HepG2 (cell line): ENCODE data around the gene RRBP1. TPM values are rescaled to one million over a fixed set of nuclear protein-coding genes. Genes with fewer than 3 reads are reported as not detected.
A peak's percentile ranks its signal among the peaks of the same experiment; 100 is the strongest.

ENCODE experiments used
- BRCA1 ChIP-seq: sonication (generic); formaldehyde crosslinking; IDR thresholded peaks from 2 replicates; pipeline ENCODE4 v1.4.0; 2020; ENCODE audit warnings: missing genetic modification reagents
- BRD4 ChIP-seq: sonication (generic); formaldehyde crosslinking; IDR thresholded peaks from 2 replicates; pipeline ENCODE4 v1.4.0; 2020; ENCODE audit warnings: missing genetic modification reagents
- CREB1 ChIP-seq, 2 experiments: fragments of 450-650 bp in 1 of 2; IDR thresholded peaks; 2 replicates each; pipeline ENCODE4 v1.6.1; 2016 to 2017; ENCODE audit warnings: control low read depth in 1 of 2, mild to moderate bottlenecking in 1 of 2, missing compliant biosample characterization in 1 of 2, missing genetic modification characterization in 1 of 2
- ERF ChIP-seq: IDR thresholded peaks from 2 replicates; pipeline ENCODE4 v1.6.1; 2018; ENCODE audit warnings: missing biosample characterization, missing genetic modification reagents
- FLYWCH1 ChIP-seq: sonication (generic); formaldehyde crosslinking; IDR thresholded peaks from 2 replicates; pipeline ENCODE4 v1.8.1; 2023; ENCODE audit warnings: mild to moderate bottlenecking, missing genetic modification reagents
- KDM2A ChIP-seq: sonication (generic); formaldehyde crosslinking; IDR thresholded peaks from 2 replicates; pipeline ENCODE4 v1.4.0; 2020; ENCODE audit warnings: low read depth, missing genetic modification reagents, borderline replicate concordance
- KDM5A ChIP-seq: fragments of 200-600 bp; sonication (generic); IDR thresholded peaks from 2 replicates; pipeline ENCODE4 v1.7.0; 2018; ENCODE audit warnings: antibody characterized with exemption, mild to moderate bottlenecking, low read length, borderline replicate concordance
- PRPF4 ChIP-seq: fragments of 200-400 bp; formaldehyde crosslinking; IDR thresholded peaks from 2 replicates; pipeline ENCODE4 v1.6.1; 2016; ENCODE audit warnings: low read length, low read depth; ENCODE audit not compliant: poor library complexity, severe bottlenecking
- RBM39 ChIP-seq: fragments of 200-400 bp; formaldehyde crosslinking; IDR thresholded peaks from one replicate; pipeline ENCODE4 v1.6.1; 2018; ENCODE audit warnings: antibody characterized with exemption, mild to moderate bottlenecking, low read depth, low read length; ENCODE audit not compliant: poor library complexity, severe bottlenecking
- SIN3A ChIP-seq: IDR thresholded peaks from 2 replicates; pipeline ENCODE4 v1.6.1; 2011; ENCODE audit warnings: low read depth, mild to moderate bottlenecking, control low read depth, low read length, borderline replicate concordance
- SOX13 ChIP-seq, 3 experiments: fragments of 450-650 bp in 1 of 3; sonication (generic) in 1 of 3; formaldehyde crosslinking in 1 of 3; IDR thresholded peaks in 2 of 3; conservative IDR thresholded peaks in 1 of 3; 2 replicates each; pipeline versions ENCODE4 v1.5.0 to v1.6.1; 2016 to 2020; ENCODE audit warnings: antibody characterized with exemption in 1 of 3, mild to moderate bottlenecking in 1 of 3, missing compliant biosample characterization in 1 of 3, missing genetic modification reagents in 1 of 3, moderate library complexity in 1 of 3
- ZFP82 ChIP-seq: sonication (generic); formaldehyde crosslinking; IDR thresholded peaks from 2 replicates; pipeline ENCODE4 v1.5.1; 2020; ENCODE audit warnings: mild to moderate bottlenecking, missing genetic modification reagents, borderline replicate concordance
- ZNF264 ChIP-seq: sonication (generic); formaldehyde crosslinking; IDR thresholded peaks from 2 replicates; pipeline ENCODE4 v1.4.0; 2020; ENCODE audit warnings: missing genetic modification reagents
- ZNF296 ChIP-seq: sonication (generic); formaldehyde crosslinking; conservative IDR thresholded peaks from 2 replicates; pipeline ENCODE4 v1.5.0; 2020; ENCODE audit warnings: mild to moderate bottlenecking, missing genetic modification reagents
- ZNF30 ChIP-seq: sonication (generic); formaldehyde crosslinking; IDR thresholded peaks from 2 replicates; pipeline ENCODE4 v1.5.0; 2020; ENCODE audit warnings: mild to moderate bottlenecking, missing genetic modification reagents
- ZNF383 ChIP-seq: sonication (generic); formaldehyde crosslinking; IDR thresholded peaks from 2 replicates; pipeline ENCODE4 v1.4.0; 2020; ENCODE audit warnings: missing genetic modification reagents, mild to moderate bottlenecking, borderline replicate concordance
- ZNF703 ChIP-seq: sonication (generic); formaldehyde crosslinking; IDR thresholded peaks from 2 replicates; pipeline ENCODE4 v1.5.1; 2020; ENCODE audit warnings: missing genetic modification reagents, mild to moderate bottlenecking, moderate library complexity, borderline replicate concordance
- ZNF709 ChIP-seq: sonication (generic); formaldehyde crosslinking; IDR thresholded peaks from 2 replicates; pipeline ENCODE4 v1.5.0; 2020; ENCODE audit warnings: mild to moderate bottlenecking, missing genetic modification reagents
- ZNF766 ChIP-seq: sonication (generic); formaldehyde crosslinking; IDR thresholded peaks from 2 replicates; pipeline ENCODE4 v1.5.0; 2020; ENCODE audit warnings: missing genetic modification reagents, borderline replicate concordance
- polyA plus RNA-seq, 8 experiments: library from polyadenylated mRNA; depleted of rRNA in 3 of 8; stranded (reverse) in 7 of 8; unstranded in 1 of 8; fragments of >200 nt; fragmentation: Illumina TruSeq in 4 of 8; extraction: Trizol in 4 of 8; gene quantifications; 2 replicates each; pipeline versions ENCODE4 v1.2.1 to v1.2.3, GENCODE V29; 2011 to 2016; ENCODE audit warnings: low read depth in 4 of 8, missing spikeins in 1 of 8, mixed read lengths in 1 of 8; ENCODE audit not compliant: insufficient read depth in 1 of 8
- total RNA-seq, 5 experiments: library from RNA; depleted of rRNA; stranded (reverse); fragments of >200 nt; fragmentation: Illumina TruSeq; extraction: Trizol; gene quantifications; 2 replicates each; pipeline ENCODE4 v1.2.3, GENCODE V29; 2016; ENCODE audit warnings: low read depth in 1 of 5
- TF ChIP-seq, protein P1 (sequence below): sonication (generic); formaldehyde crosslinking; IDR thresholded peaks from 2 replicates; pipeline ENCODE4 v1.8.1; 2023; ENCODE audit warnings: mild to moderate bottlenecking, inconsistent platforms, moderate library complexity, missing genetic modification reagents, borderline replicate concordance
- TF ChIP-seq, protein P2 (sequence below): IDR thresholded peaks from 2 replicates; pipeline ENCODE4 v1.6.1; 2012; ENCODE audit warnings: low read depth, low read length, improper control_type of control experiment
- TF ChIP-seq, protein P3 (sequence below): sonication (generic); formaldehyde crosslinking; conservative IDR thresholded peaks from 2 replicates; pipeline ENCODE4 v1.4.0; 2020; ENCODE audit warnings: mild to moderate bottlenecking, missing genetic modification reagents, moderate library complexity

The RRBP1 gene
- total and polyA plus RNA-seq, 2 of the 13 experiments (the other 11 are each of a cell fraction or from before 2014, with no cell fraction given), result 150 to 222 TPM

DNA sequence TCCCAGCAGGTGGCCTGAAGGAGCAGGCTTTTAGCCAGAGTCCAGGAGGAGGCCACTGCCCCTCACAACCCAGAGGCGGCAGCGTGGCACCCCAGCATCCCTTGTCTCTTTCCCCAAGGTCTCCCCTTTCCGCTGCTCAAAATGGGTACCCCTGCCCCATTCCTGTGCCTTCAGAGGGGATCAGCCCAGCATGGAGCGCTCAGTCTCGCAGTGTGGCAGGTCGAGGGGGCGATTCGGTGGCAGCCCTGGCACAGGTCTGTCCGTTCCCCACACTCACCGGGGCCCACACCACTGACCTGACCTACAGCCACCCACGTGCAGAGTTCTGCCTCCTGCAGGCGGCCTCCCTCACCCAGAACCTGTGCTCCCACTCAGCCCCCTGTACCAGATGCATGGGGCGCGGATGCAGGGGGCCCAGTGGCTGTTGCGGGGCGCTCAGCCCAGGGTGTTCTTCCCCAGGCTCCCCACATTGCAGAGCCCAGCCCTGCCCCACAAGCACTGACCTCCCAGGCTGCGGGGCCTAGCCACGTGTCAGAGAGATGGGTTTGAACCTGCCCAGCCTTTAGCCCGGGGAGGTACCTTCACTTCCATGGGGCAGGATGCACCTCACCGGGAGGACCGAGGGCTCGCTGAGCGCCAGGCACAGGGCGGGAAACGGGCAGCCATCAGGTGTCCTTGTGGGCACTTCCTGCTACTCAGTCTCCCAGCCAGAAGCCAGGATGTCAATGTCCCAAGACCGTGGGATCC lies 70.3 kb downstream of the RRBP1 start (continued):
- TF ChIP-seq, protein P1, sequence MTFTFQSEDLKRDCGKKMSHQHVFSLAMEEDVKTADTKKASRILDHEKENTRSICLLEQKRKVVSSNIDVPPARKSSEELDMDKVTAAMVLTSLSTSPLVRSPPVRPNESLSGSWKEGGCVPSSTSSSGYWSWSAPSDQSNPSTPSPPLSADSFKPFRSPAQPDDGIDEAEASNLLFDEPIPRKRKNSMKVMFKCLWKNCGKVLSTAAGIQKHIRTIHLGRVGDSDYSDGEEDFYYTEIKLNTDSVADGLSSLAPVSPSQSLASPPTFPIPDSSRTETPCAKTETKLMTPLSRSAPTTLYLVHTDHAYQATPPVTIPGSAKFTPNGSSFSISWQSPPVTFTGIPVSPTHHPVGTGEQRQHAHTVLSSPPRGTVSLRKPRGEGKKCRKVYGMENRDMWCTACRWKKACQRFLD (CRISPR knock-in tag), result no peak
- TF ChIP-seq ZNF30 (CRISPR knock-in tag) (no peak), KDM2A (CRISPR knock-in tag) (peak; percentile 22), ERF (no peak), ZNF383 (CRISPR knock-in tag) (no peak), CREB1 (IDR thresholded peaks at IDR 0.05) (no peak), CREB1 (CRISPR knock-in tag; IDR thresholded peaks at IDR 0.05) (no peak), BRCA1 (no peak), ZFP82 (CRISPR knock-in tag) (0 out of 2 replicates have a peak, but pooled peaks have one; percentile 51), ZNF766 (no peak), SIN3A (no peak), ZNF264 (CRISPR knock-in tag) (no peak), ZNF703 (CRISPR knock-in tag) (no peak), PRPF4 (no peak), KDM5A (no peak), ZNF709 (0 out of 2 replicates have a peak, but pooled peaks have one; percentile 31), FLYWCH1 (CRISPR knock-in tag) (no peak), ZNF296 (CRISPR knock-in tag) (no peak), BRD4 (CRISPR knock-in tag) (0 out of 2 replicates have a peak, but pooled peaks have one; percentile 7), SOX13 (IDR thresholded peaks at IDR 0.05) (no peak), SOX13 (CRISPR knock-in tag; conservative IDR thresholded peaks at IDR 0.05 in 1 of 2, IDR thresholded peaks at IDR 0.05 in 1 of 2) (no peak; a peak in 1 of 4 replicates), RBM39 (no peak)
- TF ChIP-seq, protein P2, sequence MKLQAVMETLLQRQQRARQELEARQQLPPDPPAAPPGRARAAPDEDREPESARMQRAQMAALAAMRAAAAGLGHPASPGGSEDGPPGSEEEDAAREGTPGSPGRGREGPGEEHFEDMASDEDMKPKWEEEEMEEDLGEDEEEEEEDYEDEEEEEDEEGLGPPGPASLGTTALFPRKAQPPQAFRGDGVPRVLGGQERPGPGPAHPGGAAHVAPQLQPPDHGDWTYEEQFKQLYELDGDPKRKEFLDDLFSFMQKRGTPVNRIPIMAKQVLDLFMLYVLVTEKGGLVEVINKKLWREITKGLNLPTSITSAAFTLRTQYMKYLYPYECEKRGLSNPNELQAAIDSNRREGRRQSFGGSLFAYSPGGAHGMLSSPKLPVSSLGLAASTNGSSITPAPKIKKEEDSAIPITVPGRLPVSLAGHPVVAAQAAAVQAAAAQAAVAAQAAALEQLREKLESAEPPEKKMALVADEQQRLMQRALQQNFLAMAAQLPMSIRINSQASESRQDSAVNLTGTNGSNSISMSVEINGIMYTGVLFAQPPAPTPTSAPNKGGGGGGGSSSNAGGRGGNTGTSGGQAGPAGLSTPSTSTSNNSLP, result no peak
- TF ChIP-seq, protein P3, sequence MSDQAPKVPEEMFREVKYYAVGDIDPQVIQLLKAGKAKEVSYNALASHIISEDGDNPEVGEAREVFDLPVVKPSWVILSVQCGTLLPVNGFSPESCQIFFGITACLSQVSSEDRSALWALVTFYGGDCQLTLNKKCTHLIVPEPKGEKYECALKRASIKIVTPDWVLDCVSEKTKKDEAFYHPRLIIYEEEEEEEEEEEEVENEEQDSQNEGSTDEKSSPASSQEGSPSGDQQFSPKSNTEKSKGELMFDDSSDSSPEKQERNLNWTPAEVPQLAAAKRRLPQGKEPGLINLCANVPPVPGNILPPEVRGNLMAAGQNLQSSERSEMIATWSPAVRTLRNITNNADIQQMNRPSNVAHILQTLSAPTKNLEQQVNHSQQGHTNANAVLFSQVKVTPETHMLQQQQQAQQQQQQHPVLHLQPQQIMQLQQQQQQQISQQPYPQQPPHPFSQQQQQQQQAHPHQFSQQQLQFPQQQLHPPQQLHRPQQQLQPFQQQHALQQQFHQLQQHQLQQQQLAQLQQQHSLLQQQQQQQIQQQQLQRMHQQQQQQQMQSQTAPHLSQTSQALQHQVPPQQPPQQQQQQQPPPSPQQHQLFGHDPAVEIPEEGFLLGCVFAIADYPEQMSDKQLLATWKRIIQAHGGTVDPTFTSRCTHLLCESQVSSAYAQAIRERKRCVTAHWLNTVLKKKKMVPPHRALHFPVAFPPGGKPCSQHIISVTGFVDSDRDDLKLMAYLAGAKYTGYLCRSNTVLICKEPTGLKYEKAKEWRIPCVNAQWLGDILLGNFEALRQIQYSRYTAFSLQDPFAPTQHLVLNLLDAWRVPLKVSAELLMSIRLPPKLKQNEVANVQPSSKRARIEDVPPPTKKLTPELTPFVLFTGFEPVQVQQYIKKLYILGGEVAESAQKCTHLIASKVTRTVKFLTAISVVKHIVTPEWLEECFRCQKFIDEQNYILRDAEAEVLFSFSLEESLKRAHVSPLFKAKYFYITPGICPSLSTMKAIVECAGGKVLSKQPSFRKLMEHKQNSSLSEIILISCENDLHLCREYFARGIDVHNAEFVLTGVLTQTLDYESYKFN (CRISPR knock-in tag), result no peak; the same call in 1 of the 2 replicates
